ENCODE data around the gene AFF4.
"Not testable (repeated sequence)": the region's sequence is repeated elsewhere in the genome, so short reads cannot be mapped to it uniquely, and the experiment has no call there.

- TF ChIP-seq ZNF114 (CRISPR knock-in tag; IDR thresholded peaks at IDR 0.05); CTCF (conservative IDR thresholded peaks at IDR 0.05; ENCODE audit: low read depth in 2 of 2); POLR2AphosphoS5 (IDR thresholded peaks at IDR 0.05; ENCODE audit: low read depth); EZH2 (IDR thresholded peaks at IDR 0.05; ENCODE audit: low read depth, unreplicated experiment): not testable (repeated sequence)
These were observed 7.2 kb downstream of the AFF4 start for GRCh38 chr5:132956166-132956799.

Measured in GM23338 (cell line).